ENCODE data around the gene ANKRD22.

DNA sequence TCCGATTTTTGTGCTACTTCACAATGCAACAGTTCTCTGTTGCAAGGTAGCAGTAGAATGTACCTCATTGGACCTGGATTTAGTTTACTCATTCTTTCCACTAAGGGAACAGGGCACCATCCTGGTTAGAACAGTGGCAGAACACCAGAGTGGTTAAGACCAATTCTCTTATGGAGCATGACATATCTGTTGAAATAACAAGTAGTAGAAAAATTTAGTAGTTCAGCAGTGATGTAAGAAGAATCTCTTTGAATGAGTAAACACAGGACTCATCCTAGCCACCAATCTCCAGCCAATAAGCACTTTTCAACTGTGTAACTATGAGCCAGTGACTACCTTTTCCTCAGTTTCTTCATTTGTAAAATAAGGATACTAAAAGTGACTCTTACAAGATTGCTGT, 2.4 kb downstream of the ANKRD22 start:
- TF ChIP-seq TAF1 (IDR thresholded peaks at IDR 0.05; ENCODE audit: low read depth, low read length) (no peak), POLR2AphosphoS5 (IDR thresholded peaks at IDR 0.05; ENCODE audit: low read depth, low read length) (no peak), POLR2A (IDR thresholded peaks at IDR 0.05; ENCODE audit: low read depth, low read length) (no peak), SPI1 (IDR thresholded peaks at IDR 0.05; ENCODE audit: low read depth, low read length) (no peak)
